Esophagus muscularis mucosa (tissue), 4 donors: ENCODE measurements around the gene DYNLRB1. TPM values are rescaled to one million over a fixed set of nuclear protein-coding genes. Genes with fewer than 3 reads are reported as not detected.
A peak's percentile ranks its signal among the peaks of the same experiment; 100 is the strongest.

Experiments
- DNase-seq: peaks from one replicate; pipeline ENCODE4 v3.0.0-alpha.2; 2017; ENCODE audit errors: extremely low spot score
- H3K27ac ChIP-seq, 4 donors: fragments of 200-600 bp; sonication (generic); replicated peaks in 1 of 4; 1 replicate in 3 of 4; 2 replicates in 1 of 4; pipeline ENCODE4 v1.5.1; 2016 to 2019; ENCODE audit warnings: mild to moderate bottlenecking in 1 of 4
- H3K27me3 ChIP-seq, 4 donors: fragments of 200-600 bp; sonication (generic); one replicate each; pipeline versions ENCODE4 v1.5.1 to v1.6.0; 2016 to 2019
- H3K36me3 ChIP-seq, 4 donors: fragments of 200-600 bp; sonication (generic); one replicate each; pipeline ENCODE4 v1.5.1; 2016 to 2019
- H3K4me1 ChIP-seq, 4 donors: fragments of 200-600 bp; sonication (generic); one replicate each; pipeline ENCODE4 v1.5.1; 2016 to 2019
- H3K4me3 ChIP-seq, 4 donors: fragments of 200-600 bp; sonication (generic); 1 replicate in 2 of 4; 2 replicates in 2 of 4; pipeline ENCODE4 v1.5.1; 2016 to 2019; ENCODE audit warnings: mild to moderate bottlenecking in 4 of 4, moderate library complexity in 1 of 4
- H3K9me3 ChIP-seq, 4 donors: fragments of 200-600 bp; sonication (generic); 1 replicate in 3 of 4; 2 replicates in 1 of 4; pipeline ENCODE4 v1.5.1; 2016 to 2019
- EP300 ChIP-seq: sonication (generic); formaldehyde crosslinking; IDR thresholded peaks from one replicate; pipeline ENCODE4 v1.6.1; 2017; ENCODE audit warnings: antibody characterized with exemption
- POLR2A ChIP-seq: fragments of 450-650 bp; IDR thresholded peaks from one replicate; pipeline ENCODE4 v1.6.1; 2017; ENCODE audit warnings: antibody characterized with exemption, moderate library complexity, mild to moderate bottlenecking, low read depth
- POLR2AphosphoS5 ChIP-seq, 2 donors: sonication (generic); formaldehyde crosslinking; IDR thresholded peaks; one replicate each; pipeline ENCODE4 v1.6.1; 2017; ENCODE audit warnings: antibody characterized with exemption in 2 of 2
- WGBS: methylation state at CpG from one replicate; pipeline ENCODE4 v1.1.5; 2018; 5-methylcytosine and 5-hydroxymethylcytosine counted together
- intact Hi-C: fragments of 100-400 bp; cut with DNase I; formaldehyde crosslinking; loops from one replicate; pipeline ENCODE4 v1.15.1; 2023
- total RNA-seq, 4 donors: library from RNA; depleted of rRNA; stranded (reverse); fragments of >200 nt; gene quantifications; one replicate each; pipeline versions ENCODE4 v1.1.0 to v1.2.1, GENCODE V29; 2016
- TF ChIP-seq, protein P1 (sequence below), 3 experiments: fragments of 200-600 bp in 2 of 3; fragments of 450-650 bp in 1 of 3; sonication (generic) in 2 of 3; IDR thresholded peaks; one replicate each; pipeline ENCODE4 v1.5.1; 2017 to 2019; ENCODE audit warnings: antibody characterized with exemption in 3 of 3, mild to moderate bottlenecking in 2 of 3, moderate library complexity in 1 of 3

Gene DYNLRB1
- total RNA-seq, 4 donors from 2014 or later: 152 to 252 (median 191) TPM

DNA sequence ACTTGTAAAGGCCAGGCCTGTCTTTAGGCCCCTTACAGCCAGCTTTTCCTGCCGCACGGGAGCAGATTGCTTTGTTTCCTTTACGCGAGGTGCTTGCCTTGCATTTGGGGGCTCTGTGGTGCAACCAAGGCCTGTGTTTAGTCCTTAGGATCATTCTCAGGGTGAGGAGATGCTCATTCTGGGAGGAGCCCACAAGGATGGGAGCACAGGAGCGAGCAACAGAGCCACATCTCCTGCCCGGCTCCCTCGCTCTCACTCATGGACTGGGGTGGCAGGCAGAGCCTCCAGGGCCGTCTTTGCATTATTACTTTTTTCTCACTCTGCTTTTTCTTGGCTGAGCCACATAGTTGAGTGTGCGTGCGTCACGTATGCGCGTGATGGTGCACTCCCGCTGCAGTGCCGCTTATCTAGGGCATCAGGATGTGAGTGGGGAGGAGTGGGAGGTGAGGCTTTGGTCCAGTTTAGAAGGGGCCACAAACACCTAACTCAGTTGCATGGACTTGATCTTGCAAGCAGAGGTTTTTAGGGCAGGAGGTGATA, 19.1 kb downstream of the DYNLRB1 start:
- H3K4me3 ChIP-seq: no peak overlapping the region
- TF ChIP-seq POLR2AphosphoS5 (IDR thresholded peaks at IDR 0.05): no peak
- TF ChIP-seq, protein P1, sequence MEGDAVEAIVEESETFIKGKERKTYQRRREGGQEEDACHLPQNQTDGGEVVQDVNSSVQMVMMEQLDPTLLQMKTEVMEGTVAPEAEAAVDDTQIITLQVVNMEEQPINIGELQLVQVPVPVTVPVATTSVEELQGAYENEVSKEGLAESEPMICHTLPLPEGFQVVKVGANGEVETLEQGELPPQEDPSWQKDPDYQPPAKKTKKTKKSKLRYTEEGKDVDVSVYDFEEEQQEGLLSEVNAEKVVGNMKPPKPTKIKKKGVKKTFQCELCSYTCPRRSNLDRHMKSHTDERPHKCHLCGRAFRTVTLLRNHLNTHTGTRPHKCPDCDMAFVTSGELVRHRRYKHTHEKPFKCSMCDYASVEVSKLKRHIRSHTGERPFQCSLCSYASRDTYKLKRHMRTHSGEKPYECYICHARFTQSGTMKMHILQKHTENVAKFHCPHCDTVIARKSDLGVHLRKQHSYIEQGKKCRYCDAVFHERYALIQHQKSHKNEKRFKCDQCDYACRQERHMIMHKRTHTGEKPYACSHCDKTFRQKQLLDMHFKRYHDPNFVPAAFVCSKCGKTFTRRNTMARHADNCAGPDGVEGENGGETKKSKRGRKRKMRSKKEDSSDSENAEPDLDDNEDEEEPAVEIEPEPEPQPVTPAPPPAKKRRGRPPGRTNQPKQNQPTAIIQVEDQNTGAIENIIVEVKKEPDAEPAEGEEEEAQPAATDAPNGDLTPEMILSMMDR (IDR thresholded peaks at IDR 0.05): no peak
- no peak for TF ChIP-seq POLR2A
- no peak for TF ChIP-seq EP300
- peaks cover 6 to 25% (median 13%) of the 10 kb centered on the region in 4 donors for H3K4me1 ChIP-seq
- WGBS: 89% methylated on average over 15 of the region's 15 CpGs
- H3K36me3 ChIP-seq: peaks cover 40 to 99% (median 82%) of the 10 kb centered on the region in 4 donors
- intact Hi-C loops: no loop called here
- H3K9me3 ChIP-seq: no peaks in the 10 kb centered on the region
- H3K27me3 ChIP-seq: no peaks in the 10 kb centered on the region
- H3K27ac ChIP-seq: no peak overlapping the region
- DNase-seq: no peak

- H3K4me3 ChIP-seq: no peak overlapping the region
- H3K27ac ChIP-seq: no peak overlapping the region
- H3K36me3 ChIP-seq: peaks cover 45 to 99% (median 83%) of the 10 kb centered on the region in 4 donors
- DNase-seq: no peak
- 100% methylated on average over 2 of the region's 2 CpGs for WGBS
- intact Hi-C loops: no loop called here
- H3K4me1 ChIP-seq: peaks cover 6 to 20% (median 11%) of the 10 kb centered on the region in 4 donors
- TF ChIP-seq POLR2AphosphoS5 (IDR thresholded peaks at IDR 0.05): no peak
- TF ChIP-seq EP300: no peak
- TF ChIP-seq POLR2A: no peak
- TF ChIP-seq, protein P1 (IDR thresholded peaks at IDR 0.05): no peak
- no peaks in the 10 kb centered on the region for H3K27me3 ChIP-seq
- no peaks in the 10 kb centered on the region for H3K9me3 ChIP-seq
Measured at GRCh38 chr20:34535857-34536256, 19.6 kb downstream of the DYNLRB1 start.

GRCh38 chr20:34536798-34537394, 20.7 kb downstream of the DYNLRB1 start:
- Histone ChIP-seq H3K27ac (no peak overlapping the region), H3K9me3 (no peaks in the 10 kb centered on the region), H3K36me3 (peaks cover 54 to 99% (median 91%) of the 10 kb centered on the region in 4 donors), H3K4me3 (no peak overlapping the region), H3K27me3 (no peaks in the 10 kb centered on the region), H3K4me1 (peaks cover 3 to 10% (median 7%) of the 10 kb centered on the region in 4 donors)
- 100% methylated on average over 2 of the region's 10 CpGs for WGBS
- DNase-seq: no peak
- TF ChIP-seq, protein P1 (IDR thresholded peaks at IDR 0.05): peak in 2 of 3 experiments; percentile 17 to 46
- TF ChIP-seq POLR2A: no peak
- intact Hi-C loops: no loop called here

DNA sequence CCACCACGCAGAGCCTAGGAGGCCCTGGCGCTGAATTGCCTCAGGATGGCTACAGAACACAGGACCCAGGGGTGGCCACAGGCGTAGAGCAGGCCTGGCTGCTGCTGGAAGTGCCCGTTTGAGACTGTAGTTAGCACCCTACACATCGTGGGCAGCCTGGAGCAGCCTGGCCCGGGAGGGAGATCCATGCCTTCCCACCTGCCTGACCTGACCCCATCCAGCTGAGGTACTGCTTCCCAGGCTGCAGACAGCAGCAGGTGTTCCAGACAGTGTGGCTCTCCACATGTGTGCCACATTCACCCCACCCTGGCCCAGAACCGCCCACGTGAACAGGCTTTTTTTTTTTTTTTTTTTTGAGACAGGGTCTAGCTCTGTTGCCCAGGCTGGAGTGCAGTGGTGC, 21.4 kb downstream of the DYNLRB1 start:
- WGBS: 79% methylated on average over 7 of the region's 8 CpGs
- no peak for DNase-seq
- intact Hi-C loops: no loop called here
- H3K27me3 ChIP-seq: no peaks in the 10 kb centered on the region
- peaks cover 57 to 99% (median 92%) of the 10 kb centered on the region in 4 donors for H3K36me3 ChIP-seq
- TF ChIP-seq, protein P1 (IDR thresholded peaks at IDR 0.05): no peak
- H3K9me3 ChIP-seq: no peaks in the 10 kb centered on the region
- H3K27ac ChIP-seq: no peak overlapping the region
- no peak overlapping the region for H3K4me3 ChIP-seq
- peaks cover 0 to 7% (median 4%) of the 10 kb centered on the region in 4 donors for H3K4me1 ChIP-seq
